Measurements from ENCODE around the gene POU6F2. TPM values are rescaled to one million over a fixed set of nuclear protein-coding genes. Genes with fewer than 3 reads are reported as not detected.
"Not testable (repeated sequence)": the region's sequence is repeated elsewhere in the genome, so short reads cannot be mapped to it uniquely, and the experiment has no call there.

Gene POU6F2
- total RNA-seq, 1 donor from 2014 or later = 9.2 TPM

DNA sequence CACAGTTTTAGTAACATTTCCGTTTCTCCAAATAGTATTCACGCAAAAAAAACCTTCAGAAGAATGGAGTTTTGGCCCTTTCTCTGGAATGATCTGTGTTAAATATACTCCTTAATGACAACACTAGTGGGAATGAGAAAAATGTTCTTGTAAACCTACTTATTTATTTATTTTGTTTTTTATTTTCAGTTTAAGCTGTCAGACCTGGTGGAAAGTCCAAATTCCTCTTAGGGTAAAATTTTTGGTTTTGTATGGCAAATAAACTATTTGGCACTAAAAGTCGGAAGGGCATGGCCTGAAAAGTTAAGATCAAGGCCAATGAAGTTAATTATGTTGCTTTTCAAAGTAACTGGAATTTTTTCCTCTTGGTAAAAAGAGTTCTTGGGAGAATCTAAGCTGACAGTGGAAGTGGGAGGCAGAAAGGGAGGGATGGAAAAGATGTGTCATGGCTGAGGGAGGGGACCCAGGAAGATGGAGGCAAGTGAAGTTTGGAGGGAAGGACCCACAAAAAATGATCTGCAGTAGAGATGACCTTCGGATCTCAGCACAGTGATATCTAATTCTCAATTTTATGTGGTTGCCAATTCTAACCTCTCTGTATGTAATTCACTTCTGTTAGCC is 35.2 kb upstream of the POU6F2 start:
- H3K27ac Mint-ChIP-seq = no peak overlapping the region
- H3K4me3 Mint-ChIP-seq = no peak overlapping the region
- H3K36me3 Mint-ChIP-seq = no peaks in the 10 kb centered on the region
- H3K4me1 Mint-ChIP-seq = no peaks in the 10 kb centered on the region
- no peak for DNase-seq (ENCODE audit: low spot score in 2 of 2, unreplicated experiment in 2 of 2)
- H3K9me3 Mint-ChIP-seq = peaks cover 7% of the 10 kb centered on the region
- no peaks in the 10 kb centered on the region for H3K27me3 Mint-ChIP-seq (ENCODE audit: low read depth)
- TF ChIP-seq, protein P1, sequence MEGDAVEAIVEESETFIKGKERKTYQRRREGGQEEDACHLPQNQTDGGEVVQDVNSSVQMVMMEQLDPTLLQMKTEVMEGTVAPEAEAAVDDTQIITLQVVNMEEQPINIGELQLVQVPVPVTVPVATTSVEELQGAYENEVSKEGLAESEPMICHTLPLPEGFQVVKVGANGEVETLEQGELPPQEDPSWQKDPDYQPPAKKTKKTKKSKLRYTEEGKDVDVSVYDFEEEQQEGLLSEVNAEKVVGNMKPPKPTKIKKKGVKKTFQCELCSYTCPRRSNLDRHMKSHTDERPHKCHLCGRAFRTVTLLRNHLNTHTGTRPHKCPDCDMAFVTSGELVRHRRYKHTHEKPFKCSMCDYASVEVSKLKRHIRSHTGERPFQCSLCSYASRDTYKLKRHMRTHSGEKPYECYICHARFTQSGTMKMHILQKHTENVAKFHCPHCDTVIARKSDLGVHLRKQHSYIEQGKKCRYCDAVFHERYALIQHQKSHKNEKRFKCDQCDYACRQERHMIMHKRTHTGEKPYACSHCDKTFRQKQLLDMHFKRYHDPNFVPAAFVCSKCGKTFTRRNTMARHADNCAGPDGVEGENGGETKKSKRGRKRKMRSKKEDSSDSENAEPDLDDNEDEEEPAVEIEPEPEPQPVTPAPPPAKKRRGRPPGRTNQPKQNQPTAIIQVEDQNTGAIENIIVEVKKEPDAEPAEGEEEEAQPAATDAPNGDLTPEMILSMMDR (IDR thresholded peaks at IDR 0.05; ENCODE audit: unreplicated experiment) = no peak

DNA sequence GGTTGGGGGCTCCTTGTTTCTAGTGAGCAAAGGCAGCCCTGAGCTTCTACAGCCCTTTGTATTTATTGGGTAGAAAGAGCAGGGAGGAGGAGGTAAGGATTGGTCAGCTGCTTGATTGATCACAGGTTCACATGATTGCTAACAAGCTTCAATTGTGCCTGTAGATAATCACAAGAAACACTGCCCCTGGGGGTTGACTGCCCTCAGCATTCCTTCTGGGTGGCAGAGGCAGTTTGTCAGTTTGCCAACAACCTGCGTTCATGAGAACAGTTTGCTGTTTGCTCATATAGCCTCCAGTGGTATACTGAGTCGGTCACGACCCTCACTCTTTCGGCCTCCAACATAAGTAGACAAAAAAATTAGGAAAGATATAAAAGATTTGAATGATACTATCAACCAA is 30.2 kb upstream of the POU6F2 start:
- H3K4me3 Mint-ChIP-seq; DNase-seq (ENCODE audit: low spot score in 2 of 2, unreplicated experiment in 2 of 2); H3K4me1 Mint-ChIP-seq; H3K36me3 Mint-ChIP-seq; H3K27me3 Mint-ChIP-seq (ENCODE audit: low read depth); H3K27ac Mint-ChIP-seq: not testable (repeated sequence)
- peaks cover 17% of the 10 kb centered on the region for H3K9me3 Mint-ChIP-seq

DNA sequence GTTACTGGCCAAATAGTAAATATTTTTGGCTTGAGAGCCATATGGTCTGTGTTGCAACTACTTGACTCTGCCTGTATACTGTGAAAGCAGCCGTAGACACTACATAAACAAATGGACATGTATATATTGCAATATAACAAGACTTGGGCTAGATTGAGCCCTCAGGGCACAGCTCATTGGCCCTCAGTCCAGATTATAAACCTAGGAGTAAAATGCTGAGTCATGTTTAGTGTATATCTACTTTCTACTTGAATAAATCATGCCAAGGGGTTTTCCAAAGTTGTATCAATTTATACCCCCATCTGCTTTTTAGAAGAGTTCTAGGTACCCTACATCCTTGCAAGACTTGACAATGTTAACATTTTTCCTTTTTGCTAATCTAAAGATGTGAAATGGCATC is 27.4 kb upstream of the POU6F2 start:
- Mint-ChIP-seq H3K27me3 (ENCODE audit: low read depth) (no peaks in the 10 kb centered on the region), H3K9me3 (peaks cover 17% of the 10 kb centered on the region), H3K36me3 (no peaks in the 10 kb centered on the region), H3K27ac (no peak overlapping the region), H3K4me1 (peaks cover 2% of the 10 kb centered on the region), H3K4me3 (no peak overlapping the region)
- TF ChIP-seq, protein P1 (IDR thresholded peaks at IDR 0.05; ENCODE audit: unreplicated experiment) = no peak
- DNase-seq (ENCODE audit: low spot score in 2 of 2, unreplicated experiment in 2 of 2) = no peak

DNA sequence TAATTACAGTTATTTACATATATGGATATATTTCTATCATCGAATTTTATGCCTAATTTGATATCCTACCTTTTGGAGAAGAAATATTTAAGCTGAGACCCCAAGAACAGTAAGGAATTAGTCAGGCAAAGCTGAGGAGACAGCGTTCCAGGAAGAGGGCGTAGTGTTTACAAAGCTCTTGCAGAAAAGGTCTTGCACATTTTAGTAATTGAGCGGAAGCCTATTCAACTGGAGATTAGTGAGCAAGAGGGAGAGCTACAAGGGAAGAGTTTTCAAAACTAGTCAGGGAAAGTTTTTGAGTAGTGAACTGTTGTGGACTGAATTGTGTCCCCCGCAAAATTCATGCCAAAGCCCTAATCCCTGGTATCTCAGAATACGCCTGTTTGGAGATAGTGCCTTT is 26.5 kb upstream of the POU6F2 start:
- no peak for DNase-seq (ENCODE audit: low spot score in 2 of 2, unreplicated experiment in 2 of 2)
- TF ChIP-seq, protein P1 (IDR thresholded peaks at IDR 0.05; ENCODE audit: unreplicated experiment) = no peak
- peaks cover 2% of the 10 kb centered on the region for H3K4me1 Mint-ChIP-seq
- no peaks in the 10 kb centered on the region for H3K27me3 Mint-ChIP-seq (ENCODE audit: low read depth)
- no peak overlapping the region for H3K27ac Mint-ChIP-seq
- peaks cover 17% of the 10 kb centered on the region for H3K9me3 Mint-ChIP-seq
- no peaks in the 10 kb centered on the region for H3K36me3 Mint-ChIP-seq
- no peak overlapping the region for H3K4me3 Mint-ChIP-seq

DNA sequence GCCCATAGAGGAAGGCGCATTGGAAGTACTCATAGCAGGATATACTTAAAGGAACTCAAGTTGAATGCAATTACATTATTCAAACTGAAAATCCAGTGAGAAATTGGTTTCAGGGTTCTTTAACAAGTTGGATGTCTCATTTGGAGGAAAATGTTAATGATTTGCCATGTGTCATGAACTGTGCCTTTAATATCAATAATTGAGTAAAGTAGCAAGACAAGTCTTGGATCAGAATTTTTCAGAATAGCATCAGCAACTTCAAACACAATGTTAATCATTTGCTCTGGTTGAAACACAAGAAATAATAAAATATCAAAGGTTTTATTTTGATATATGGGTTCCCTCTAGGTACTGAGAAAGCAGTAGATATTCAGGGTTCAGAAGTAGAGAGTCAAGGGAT is 24.5 kb upstream of the POU6F2 start:
- Mint-ChIP-seq H3K27me3 (ENCODE audit: low read depth) (no peaks in the 10 kb centered on the region), H3K4me1 (peaks cover 2% of the 10 kb centered on the region), H3K4me3 (no peak overlapping the region), H3K9me3 (peaks cover 3% of the 10 kb centered on the region), H3K27ac (no peak overlapping the region), H3K36me3 (no peaks in the 10 kb centered on the region)
- TF ChIP-seq, protein P1 (IDR thresholded peaks at IDR 0.05; ENCODE audit: unreplicated experiment) = no peak
- DNase-seq (ENCODE audit: low spot score in 2 of 2, unreplicated experiment in 2 of 2) = no peak

DNA sequence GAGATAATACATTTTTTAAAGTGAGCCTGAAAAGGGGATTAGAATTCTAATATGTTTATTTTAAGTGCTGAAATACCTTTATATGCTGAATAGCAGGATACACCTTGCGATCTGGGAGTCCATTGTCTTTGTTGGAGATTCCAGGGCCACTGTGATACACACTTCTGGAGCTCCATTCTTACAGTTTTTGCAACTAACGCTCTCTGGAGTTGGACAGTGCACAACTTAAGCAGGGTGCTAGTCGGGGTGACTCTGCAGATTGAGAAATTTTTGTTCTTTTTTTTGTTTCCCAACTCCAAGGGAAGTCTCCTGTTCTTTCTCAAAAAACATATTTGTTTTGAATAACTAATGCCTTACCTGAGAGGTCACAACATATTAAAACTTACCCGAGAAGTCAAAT is 23.7 kb upstream of the POU6F2 start:
- H3K27me3 Mint-ChIP-seq (ENCODE audit: low read depth) = no peaks in the 10 kb centered on the region
- peaks cover 3% of the 10 kb centered on the region for H3K9me3 Mint-ChIP-seq
- no peak for DNase-seq (ENCODE audit: low spot score in 2 of 2, unreplicated experiment in 2 of 2)
- peaks cover 2% of the 10 kb centered on the region for H3K4me1 Mint-ChIP-seq
- TF ChIP-seq, protein P1 (IDR thresholded peaks at IDR 0.05; ENCODE audit: unreplicated experiment) = no peak
- no peak overlapping the region for H3K27ac Mint-ChIP-seq
- no peaks in the 10 kb centered on the region for H3K36me3 Mint-ChIP-seq
- no peak overlapping the region for H3K4me3 Mint-ChIP-seq

Data from mesothelial cell of epicardium (in vitro differentiated cells).